ENCODE measurements around the gene BBOF1. TPM values are rescaled to one million over a fixed set of nuclear protein-coding genes. Genes with fewer than 3 reads are reported as not detected.

Gene BBOF1
- total and polyA plus RNA-seq, 12 donors: 1.4 to 29.3 (median 5.3) TPM

DNA sequence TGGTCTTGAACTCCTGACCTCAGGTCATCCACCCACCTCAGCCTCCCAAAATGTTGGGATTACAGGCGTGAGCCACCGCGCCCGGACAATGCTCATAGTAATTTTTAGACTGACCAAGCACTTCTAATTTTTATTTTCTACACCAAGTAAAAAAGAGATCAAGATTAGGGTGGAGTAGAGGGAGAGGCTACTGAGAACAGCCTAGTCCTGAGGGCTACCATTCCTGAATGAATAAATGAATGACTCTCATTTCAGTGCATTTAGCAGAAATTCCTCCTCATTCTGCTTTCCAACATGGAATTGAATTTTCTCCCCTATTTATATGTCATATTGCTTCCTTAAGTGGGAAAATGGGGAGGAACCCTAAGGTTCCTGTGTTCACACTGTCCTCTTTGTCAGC is 26.4 kb downstream of the BBOF1 start:
- intact Hi-C loops (cut with DNase I): no loop called here
- no peak for TF ChIP-seq POLR2A (IDR thresholded peaks at IDR 0.05)
- no peak for TF ChIP-seq CTCF (IDR thresholded peaks at IDR 0.05)
- no peaks in the 10 kb centered on the region for H3K9me3 ChIP-seq (replicated peaks in 1 of 3)
- no peak overlapping the region for H3K4me3 ChIP-seq
- no peaks in the 10 kb centered on the region for H3K27me3 ChIP-seq
- no peak overlapping the region for H3K27ac ChIP-seq
- DNase-seq: no peak
- H3K36me3 ChIP-seq (replicated peaks in 1 of 2): no peaks in the 10 kb centered on the region
- H3K4me1 ChIP-seq (replicated peaks in 1 of 2): peaks cover 0 to 6% of the 10 kb centered on the region in 2 donors
- 93 to 100% (median 99%) methylated on average over 4 of the region's 4 CpGs for WGBS, 4 donors

DNA sequence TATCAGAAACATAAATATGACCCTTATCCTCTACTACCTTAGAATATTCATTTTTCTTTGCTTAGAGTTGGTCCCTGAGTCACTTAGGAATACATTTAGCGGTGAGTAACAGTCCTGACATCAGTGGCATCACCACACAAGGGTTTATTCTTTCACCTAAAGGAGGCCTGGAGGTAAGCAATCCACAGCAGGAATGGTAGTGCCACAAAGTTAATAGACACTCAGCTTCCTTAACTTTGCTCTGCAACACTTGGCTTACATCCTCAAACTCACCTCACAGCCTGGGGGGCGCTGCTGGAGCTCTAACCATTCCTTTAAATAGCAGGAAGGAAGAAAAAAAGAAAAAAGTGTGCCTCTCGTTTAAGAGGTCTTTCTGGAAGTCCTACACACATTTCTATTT is 29.1 kb downstream of the BBOF1 start:
- peaks cover 0 to 6% of the 10 kb centered on the region in 2 donors for H3K4me1 ChIP-seq (replicated peaks in 1 of 2)
- WGBS, 4 donors: 63 to 72% (median 70%) methylated on average over 3 of the region's 3 CpGs
- no peaks in the 10 kb centered on the region for H3K9me3 ChIP-seq (replicated peaks in 1 of 3)
- intact Hi-C loops (cut with DNase I): no loop called here
- no peak for DNase-seq
- H3K4me3 ChIP-seq: no peak overlapping the region
- no peaks in the 10 kb centered on the region for H3K36me3 ChIP-seq (replicated peaks in 1 of 2)
- no peak for TF ChIP-seq CTCF (IDR thresholded peaks at IDR 0.05)
- no peak for TF ChIP-seq POLR2A (IDR thresholded peaks at IDR 0.05)
- H3K27me3 ChIP-seq: no peaks in the 10 kb centered on the region
- H3K27ac ChIP-seq: no peak overlapping the region

GRCh38 chr14:74049876-74050495 is 30.8 kb downstream of the BBOF1 start:
- Histone ChIP-seq H3K36me3 (replicated peaks in 1 of 2) (no peaks in the 10 kb centered on the region), H3K9me3 (replicated peaks in 1 of 3) (no peaks in the 10 kb centered on the region), H3K4me1 (replicated peaks in 1 of 2) (peaks cover 0 to 6% of the 10 kb centered on the region in 2 donors), H3K27me3 (no peaks in the 10 kb centered on the region), H3K4me3 (no peak overlapping the region), H3K27ac (no peak overlapping the region)
- intact Hi-C loops (cut with DNase I): no loop called here
- TF ChIP-seq CTCF (IDR thresholded peaks at IDR 0.05): no peak
- TF ChIP-seq POLR2A (IDR thresholded peaks at IDR 0.05): no peak
- WGBS, 4 donors: 55 to 71% (median 62%) methylated on average over 3 of the region's 3 CpGs
- DNase-seq: no peak

DNA sequence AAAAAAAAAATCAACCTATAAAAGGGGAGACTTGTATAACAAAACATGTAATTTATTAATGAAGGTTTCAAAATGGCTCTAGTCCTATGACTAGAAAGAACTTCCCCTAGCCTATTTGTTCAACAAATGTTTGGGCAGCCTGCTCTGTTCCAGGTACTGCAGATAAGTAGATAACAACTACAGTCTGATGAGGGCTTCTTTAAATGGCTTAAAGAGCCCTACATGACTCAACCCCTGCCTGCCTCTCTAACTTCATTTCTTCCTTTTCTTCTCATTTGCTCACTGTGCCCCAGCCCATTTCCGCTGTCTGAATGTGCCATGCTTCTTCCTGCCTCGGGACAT is 43.6 kb downstream of the BBOF1 start:
- H3K36me3 ChIP-seq (replicated peaks in 1 of 2): peaks cover 0 to 41% of the 10 kb centered on the region in 2 donors

More for the DNA sequence above, 43.6 kb downstream of the BBOF1 start:
- no peak for DNase-seq
- H3K27me3 ChIP-seq: no peaks in the 10 kb centered on the region
- no peaks in the 10 kb centered on the region for H3K9me3 ChIP-seq (replicated peaks in 1 of 3)
- no peak overlapping the region for H3K4me3 ChIP-seq
- 85 to 95% (median 88%) methylated on average over 2 of the region's 2 CpGs for WGBS, 4 donors
- H3K27ac ChIP-seq: no peak overlapping the region
- intact Hi-C loops (cut with DNase I): no loop called here
- H3K4me1 ChIP-seq (replicated peaks in 1 of 2): no peaks in the 10 kb centered on the region
- TF ChIP-seq CTCF (IDR thresholded peaks at IDR 0.05): no peak
- TF ChIP-seq POLR2A (IDR thresholded peaks at IDR 0.05): no peak

Data from adrenal gland (tissue), 12 donors.